K562 (cell line): Measurements from ENCODE around the gene LMOD1. TPM values are rescaled to one million over a fixed set of nuclear protein-coding genes. Genes with fewer than 3 reads are reported as not detected.

Experiments
- CBX1 ChIP-seq: sonication (generic); IDR thresholded peaks from 2 replicates; pipeline ENCODE4 v1.6.1; 2016; ENCODE audit warnings: antibody characterized with exemption, low read depth, mild to moderate bottlenecking
- CBX3 ChIP-seq, 2 experiments: IDR thresholded peaks; 1 replicate in 1 of 2; 2 replicates in 1 of 2; pipeline ENCODE4 v1.6.1; 2012; ENCODE audit warnings: inconsistent platforms in 2 of 2, low read length in 2 of 2, borderline replicate concordance in 1 of 2, control low read depth in 1 of 2
- EGR1 ChIP-seq: fragments of 450-650 bp; conservative IDR thresholded peaks from 2 replicates; pipeline ENCODE4 v1.6.1; 2017; ENCODE audit warnings: mild to moderate bottlenecking
- FIP1L1 ChIP-seq: fragments of 200-400 bp; formaldehyde crosslinking; IDR thresholded peaks from 2 replicates; pipeline ENCODE4 v1.6.1; 2018; ENCODE audit warnings: mild to moderate bottlenecking, low read depth, low read length; ENCODE audit not compliant: poor library complexity, severe bottlenecking
- MAZ ChIP-seq, 2 experiments: fragments of 450-650 bp in 1 of 2; sonication (generic) in 1 of 2; formaldehyde crosslinking; IDR thresholded peaks in 1 of 2; conservative IDR thresholded peaks in 1 of 2; 2 replicates each; pipeline versions ENCODE4 v1.4.0 to v1.5.0; 2020; ENCODE audit warnings: mild to moderate bottlenecking in 1 of 2, missing genetic modification reagents in 1 of 2
- SOX6 ChIP-seq: fragments of 450-650 bp; IDR thresholded peaks from 2 replicates; pipeline ENCODE4 v1.6.1; 2014; ENCODE audit warnings: mild to moderate bottlenecking
- TBP ChIP-seq: optimal IDR thresholded peaks from 2 replicates; pipeline ENCODE3; 2011; ENCODE audit warnings: low read depth, low read length, improper control_type of control experiment
- ZFX ChIP-seq: sonication (generic); formaldehyde crosslinking; IDR thresholded peaks from 2 replicates; pipeline ENCODE4 v1.8.0; 2022; ENCODE audit warnings: mild to moderate bottlenecking, missing genetic modification reagents, moderate library complexity
- ZKSCAN1 ChIP-seq: fragments of 150-350 bp; IDR thresholded peaks from 2 replicates; pipeline ENCODE4 v1.6.1; 2016; ENCODE audit warnings: low read depth, low read length
- ZNF75A ChIP-seq: fragments of 450-650 bp; formaldehyde crosslinking; IDR thresholded peaks from 2 replicates; pipeline ENCODE4 v1.4.0; 2020; ENCODE audit warnings: mild to moderate bottlenecking
- polyA plus RNA-seq, 8 experiments: library from polyadenylated mRNA; depleted of rRNA in 4 of 8; stranded (reverse) in 5 of 8; unstranded in 3 of 8; fragments of >200 nt; fragmentation: Nextera tagmentation in 2 of 8; fragmentation: Illumina TruSeq in 1 of 8; extraction: Ambion mirVana in 2 of 8; extraction: Trizol in 1 of 8; gene quantifications; 2 replicates each; pipeline versions ENCODE4 v1.2.1 to v1.2.3, GENCODE V29; 2011 to 2014; ENCODE audit warnings: inconsistent platforms in 1 of 8, missing spikeins in 1 of 8
- total RNA-seq, 7 experiments: library from RNA; depleted of rRNA in 6 of 7; stranded (reverse); fragments of >200 nt in 6 of 7; fragmentation: Illumina TruSeq in 2 of 7; extraction: Trizol in 2 of 7; gene quantifications; 2 replicates each; pipeline versions ENCODE4 v1.2.1 to v1.2.3, GENCODE V29; 2011 to 2021; ENCODE audit warnings: low replicate concordance in 1 of 7
- TF ChIP-seq, protein P1 (sequence below), 2 experiments: fragments of 450-650 bp in 1 of 2; sonication (generic) in 1 of 2; formaldehyde crosslinking in 1 of 2; IDR thresholded peaks; 2 replicates each; pipeline versions ENCODE4 v1.7.1 to v1.9.0; 2016 to 2022; ENCODE audit warnings: inconsistent platforms in 1 of 2, mild to moderate bottlenecking in 1 of 2, missing genetic modification reagents in 1 of 2
- TF ChIP-seq, protein P2 (sequence below), 2 experiments: fragments of 200-800 bp in 1 of 2; sonication (Bioruptor generic) in 1 of 2; sonication (generic) in 1 of 2; formaldehyde crosslinking in 1 of 2; IDR thresholded peaks in 1 of 2; conservative IDR thresholded peaks in 1 of 2; 2 replicates each; pipeline versions ENCODE4 v1.5.0 to v1.6.1; 2016 to 2020; ENCODE audit warnings: missing compliant biosample characterization in 1 of 2, missing genetic modification characterization in 1 of 2, missing genetic modification reagents in 1 of 2

The LMOD1 gene
- total and polyA plus RNA-seq, 9 of the 15 experiments (the other 6 are each of a cell fraction or from before 2014, with no cell fraction given): 0.03 to 0.54 (median 0.38) TPM; not detected in 1

DNA sequence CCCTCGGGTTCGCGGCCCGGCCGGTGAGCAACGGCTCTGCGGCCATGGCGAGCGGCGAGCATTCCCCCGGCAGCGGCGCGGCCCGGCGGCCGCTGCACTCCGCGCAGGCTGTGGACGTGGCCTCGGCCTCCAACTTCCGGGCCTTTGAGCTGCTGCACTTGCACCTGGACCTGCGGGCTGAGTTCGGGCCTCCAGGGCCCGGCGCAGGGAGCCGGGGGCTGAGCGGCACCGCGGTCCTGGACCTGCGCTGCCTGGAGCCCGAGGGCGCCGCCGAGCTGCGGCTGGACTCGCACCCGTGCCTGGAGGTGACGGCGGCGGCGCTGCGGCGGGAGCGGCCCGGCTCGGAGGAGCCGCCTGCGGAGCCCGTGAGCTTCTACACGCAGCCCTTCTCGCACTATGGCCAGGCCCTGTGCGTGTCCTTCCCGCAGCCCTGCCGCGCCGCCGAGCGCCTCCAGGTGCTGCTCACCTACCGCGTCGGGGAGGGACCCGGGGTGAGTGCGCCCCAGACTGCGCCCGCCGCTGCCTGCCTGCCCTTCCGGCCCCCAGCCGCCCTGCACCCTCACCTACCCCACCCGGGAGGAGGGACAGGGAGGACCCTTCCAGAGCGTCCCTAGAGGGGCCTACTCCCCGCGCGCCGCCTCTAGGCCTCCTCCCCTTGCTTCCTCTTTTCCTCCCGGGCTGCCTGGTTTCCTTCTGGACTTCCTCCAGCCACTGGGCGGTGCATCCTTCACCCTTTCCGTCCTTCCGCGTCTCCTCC, 36.5 kb upstream of the LMOD1 start, which contains the start of gene RNPEP (continued):
- TF ChIP-seq ZNF75A (CRISPR knock-in tag) (0 out of 2 replicates have a peak, but pooled peaks have one; percentile 8), CBX3 (IDR thresholded peaks at IDR 0.05; ENCODE audit: borderline replicate concordance in 1 of 2, low read length in 2 of 2) (0 out of 3 replicates have a peak, but pooled peaks of 1 of the 2 experiments have one; percentile 26), EGR1 (no peak), MAZ (CRISPR knock-in tag; conservative IDR thresholded peaks at IDR 0.05 in 1 of 2, IDR thresholded peaks at IDR 0.05 in 1 of 2) (peak; percentile 82 to 89), TBP (peak; percentile 80), ZFX (peak; percentile 99), ZKSCAN1 (peak; percentile 15; the same call in 1 of the 2 replicates), SOX6 (no peak), FIP1L1 (peak; percentile 80), CBX1 (peak; percentile 82; the same call in 1 of the 2 replicates)
- TF ChIP-seq, protein P1, sequence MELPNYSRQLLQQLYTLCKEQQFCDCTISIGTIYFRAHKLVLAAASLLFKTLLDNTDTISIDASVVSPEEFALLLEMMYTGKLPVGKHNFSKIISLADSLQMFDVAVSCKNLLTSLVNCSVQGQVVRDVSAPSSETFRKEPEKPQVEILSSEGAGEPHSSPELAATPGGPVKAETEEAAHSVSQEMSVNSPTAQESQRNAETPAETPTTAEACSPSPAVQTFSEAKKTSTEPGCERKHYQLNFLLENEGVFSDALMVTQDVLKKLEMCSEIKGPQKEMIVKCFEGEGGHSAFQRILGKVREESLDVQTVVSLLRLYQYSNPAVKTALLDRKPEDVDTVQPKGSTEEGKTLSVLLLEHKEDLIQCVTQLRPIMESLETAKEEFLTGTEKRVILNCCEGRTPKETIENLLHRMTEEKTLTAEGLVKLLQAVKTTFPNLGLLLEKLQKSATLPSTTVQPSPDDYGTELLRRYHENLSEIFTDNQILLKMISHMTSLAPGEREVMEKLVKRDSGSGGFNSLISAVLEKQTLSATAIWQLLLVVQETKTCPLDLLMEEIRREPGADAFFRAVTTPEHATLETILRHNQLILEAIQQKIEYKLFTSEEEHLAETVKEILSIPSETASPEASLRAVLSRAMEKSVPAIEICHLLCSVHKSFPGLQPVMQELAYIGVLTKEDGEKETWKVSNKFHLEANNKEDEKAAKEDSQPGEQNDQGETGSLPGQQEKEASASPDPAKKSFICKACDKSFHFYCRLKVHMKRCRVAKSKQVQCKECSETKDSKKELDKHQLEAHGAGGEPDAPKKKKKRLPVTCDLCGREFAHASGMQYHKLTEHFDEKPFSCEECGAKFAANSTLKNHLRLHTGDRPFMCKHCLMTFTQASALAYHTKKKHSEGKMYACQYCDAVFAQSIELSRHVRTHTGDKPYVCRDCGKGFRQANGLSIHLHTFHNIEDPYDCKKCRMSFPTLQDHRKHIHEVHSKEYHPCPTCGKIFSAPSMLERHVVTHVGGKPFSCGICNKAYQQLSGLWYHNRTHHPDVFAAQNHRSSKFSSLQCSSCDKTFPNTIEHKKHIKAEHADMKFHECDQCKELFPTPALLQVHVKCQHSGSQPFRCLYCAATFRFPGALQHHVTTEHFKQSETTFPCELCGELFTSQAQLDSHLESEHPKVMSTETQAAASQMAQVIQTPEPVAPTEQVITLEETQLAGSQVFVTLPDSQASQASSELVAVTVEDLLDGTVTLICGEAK (IDR thresholded peaks at IDR 0.05): peak; percentile 96
- TF ChIP-seq, protein P1 (CRISPR knock-in tag; IDR thresholded peaks at IDR 0.05): no peak
- TF ChIP-seq, protein P2, sequence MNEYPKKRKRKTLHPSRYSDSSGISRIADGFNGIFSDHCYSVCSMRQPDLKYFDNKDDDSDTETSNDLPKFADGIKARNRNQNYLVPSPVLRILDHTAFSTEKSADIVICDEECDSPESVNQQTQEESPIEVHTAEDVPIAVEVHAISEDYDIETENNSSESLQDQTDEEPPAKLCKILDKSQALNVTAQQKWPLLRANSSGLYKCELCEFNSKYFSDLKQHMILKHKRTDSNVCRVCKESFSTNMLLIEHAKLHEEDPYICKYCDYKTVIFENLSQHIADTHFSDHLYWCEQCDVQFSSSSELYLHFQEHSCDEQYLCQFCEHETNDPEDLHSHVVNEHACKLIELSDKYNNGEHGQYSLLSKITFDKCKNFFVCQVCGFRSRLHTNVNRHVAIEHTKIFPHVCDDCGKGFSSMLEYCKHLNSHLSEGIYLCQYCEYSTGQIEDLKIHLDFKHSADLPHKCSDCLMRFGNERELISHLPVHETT (CRISPR knock-in tag; conservative IDR thresholded peaks at IDR 0.05 in 1 of 2, IDR thresholded peaks at IDR 0.05 in 1 of 2): peak in 1 of 2 experiments; percentile 65; a peak in 1 of 4 replicates
